OCI-LY3 (cell line): ENCODE measurements around the gene ANP32A.

ENCODE experiments used
- H2AFZ ChIP-seq: fragments of 200-600, 300-600 bp; shearing (Covaris generic); 2 replicates; pipeline ENCODE4 v1.6.0; 2014; ENCODE audit warnings: antibody characterized with exemption, low read depth, low read length
- H3K27ac ChIP-seq: fragments of 200-600, 300-600 bp; sonication (generic); 2 replicates; pipeline ENCODE4 v1.5.1; 2014; ENCODE audit warnings: mild to moderate bottlenecking, low read length, moderate library complexity, mixed read lengths
- H3K27me3 ChIP-seq: fragments of 200-600, 300-600 bp; sonication (generic); 2 replicates; pipeline ENCODE4 v1.6.1; 2014; ENCODE audit warnings: low read depth, low read length, mixed read lengths
- H3K36me3 ChIP-seq: fragments of 200-600, 300-600 bp; sonication (generic); replicated peaks from 2 replicates; pipeline ENCODE3; 2014; ENCODE audit warnings: low read depth, low read length, mixed read lengths
- H3K4me1 ChIP-seq: fragments of 300-600, 200-600 bp; sonication (generic); 2 replicates; pipeline ENCODE4 v1.6.1; 2014; ENCODE audit warnings: low read length, mixed read lengths
- H3K4me2 ChIP-seq: fragments of 200-600, 300-600 bp; sonication (generic); 2 replicates; pipeline ENCODE4 v1.6.1; 2014; ENCODE audit warnings: low read length, mixed read lengths
- H3K4me3 ChIP-seq: fragments of 300-600, 200-600 bp; sonication (generic); 2 replicates; pipeline ENCODE4 v1.5.1; 2014; ENCODE audit warnings: antibody characterized with exemption, mild to moderate bottlenecking, low read length, moderate library complexity
- H3K79me2 ChIP-seq: fragments of 300-600, 200-600 bp; shearing (Covaris generic); 2 replicates; pipeline ENCODE4 v1.6.1; 2014; ENCODE audit warnings: mild to moderate bottlenecking, low read length, mixed read lengths
- H3K9ac ChIP-seq: fragments of 300-600, 200-600 bp; shearing (Covaris generic); 2 replicates; pipeline ENCODE4 v1.6.0; 2014; ENCODE audit warnings: mild to moderate bottlenecking, low read length, moderate library complexity
- H3K9me3 ChIP-seq: fragments of 200-600, 300-600 bp; shearing (Covaris generic); 2 replicates; pipeline ENCODE4 v1.6.1; 2014; ENCODE audit warnings: low read length, mixed read lengths; ENCODE audit not compliant: insufficient read depth
- H4K20me1 ChIP-seq: fragments of 200-600, 300-600 bp; sonication (generic); 2 replicates; pipeline ENCODE4 v1.6.1; 2016; ENCODE audit warnings: low read length, mixed read lengths; ENCODE audit not compliant: insufficient read depth
- CTCF ChIP-seq: fragments of 200-600, 300-600 bp; sonication (generic); IDR thresholded peaks from 2 replicates; pipeline ENCODE4 v1.5.1; 2014; ENCODE audit warnings: antibody characterized with exemption, low read length, low read depth
- EZH2phosphoT487 ChIP-seq: fragments of 200-600 bp; shearing (Covaris generic); IDR thresholded peaks from 2 replicates; pipeline ENCODE4 v1.6.1; 2018; ENCODE audit warnings: antibody characterized with exemption, mixed run types, low read depth

ANP32A gene

GRCh38 chr15:68792901-68793766 lies 27.6 kb downstream of the ANP32A start:
- H3K4me1 ChIP-seq: peaks cover 91% of the 10 kb centered on the region
- TF ChIP-seq CTCF (no peak), EZH2phosphoT487 (no peak)
- peaks cover 100% of the 10 kb centered on the region for H4K20me1 ChIP-seq
- peak overlapping the region; percentile 54; the same call in 1 of the 2 replicates for H3K4me3 ChIP-seq
- peak overlapping the region; percentile 92 for H3K27ac ChIP-seq
- no peak overlapping the region for H2AFZ ChIP-seq
- H3K79me2 ChIP-seq: peaks cover 100% of the 10 kb centered on the region
- peak overlapping the region; percentile 53; the same call in 1 of the 2 replicates for H3K9ac ChIP-seq
- H3K27me3 ChIP-seq: no peaks in the 10 kb centered on the region
- peak overlapping the region; percentile 93 for H3K4me2 ChIP-seq
- no peaks in the 10 kb centered on the region for H3K9me3 ChIP-seq
- H3K36me3 ChIP-seq: peaks cover 51% of the 10 kb centered on the region

- H3K79me2 ChIP-seq: peaks cover 100% of the 10 kb centered on the region
- no peaks in the 10 kb centered on the region for H3K27me3 ChIP-seq
- H3K4me2 ChIP-seq: peak overlapping the region; percentile 93
- H3K9me3 ChIP-seq: no peaks in the 10 kb centered on the region
- H3K4me1 ChIP-seq: peaks cover 77% of the 10 kb centered on the region
- peak overlapping the region; percentile 56 for H3K9ac ChIP-seq
- H3K27ac ChIP-seq: peak overlapping the region; percentile 92
- TF ChIP-seq CTCF (peak; percentile 34), EZH2phosphoT487 (no peak)
- peak overlapping the region; percentile 54 for H3K4me3 ChIP-seq
- no peak overlapping the region for H2AFZ ChIP-seq
- peaks cover 100% of the 10 kb centered on the region for H4K20me1 ChIP-seq
- H3K36me3 ChIP-seq: peaks cover 55% of the 10 kb centered on the region
Measured at GRCh38 chr15:68791431-68792283, 29.0 kb downstream of the ANP32A start.

- Histone ChIP-seq H3K27ac (peak overlapping the region; percentile 92), H3K9ac (peak overlapping the region; percentile 56; the same call in 1 of the 2 replicates), H3K27me3 (no peaks in the 10 kb centered on the region), H2AFZ (no peak overlapping the region), H3K79me2 (peaks cover 98% of the 10 kb centered on the region), H3K36me3 (peaks cover 56% of the 10 kb centered on the region), H3K9me3 (no peaks in the 10 kb centered on the region), H4K20me1 (peaks cover 97% of the 10 kb centered on the region), H3K4me1 (peaks cover 69% of the 10 kb centered on the region), H3K4me2 (peak overlapping the region; percentile 93), H3K4me3 (peak overlapping the region; percentile 54)
- TF ChIP-seq EZH2phosphoT487 (no peak), CTCF (no peak)
Measured at GRCh38 chr15:68790910-68791309, 29.8 kb downstream of the ANP32A start.

GRCh38 chr15:68790242-68790575 lies 30.5 kb downstream of the ANP32A start:
- Histone ChIP-seq H3K4me2 (no peak overlapping the region), H3K9ac (peak overlapping the region; percentile 56; the same call in 1 of the 2 replicates), H4K20me1 (peaks cover 97% of the 10 kb centered on the region), H3K4me3 (no peak overlapping the region), H3K27me3 (no peaks in the 10 kb centered on the region), H3K27ac (peak overlapping the region; percentile 92; the same call in 1 of the 2 replicates), H3K9me3 (no peaks in the 10 kb centered on the region), H3K79me2 (peaks cover 98% of the 10 kb centered on the region), H3K36me3 (peaks cover 63% of the 10 kb centered on the region), H3K4me1 (peaks cover 62% of the 10 kb centered on the region), H2AFZ (no peak overlapping the region)
- TF ChIP-seq CTCF: no peak
- no peak for TF ChIP-seq EZH2phosphoT487
